NCI-H146 treated with DMSO at 0.1 percent for 48 hours (cell line): ENCODE data around the gene RARA.
"Not testable (repeated sequence)": the region's sequence is repeated elsewhere in the genome, so short reads cannot be mapped to it uniquely, and the experiment has no call there.

Source experiments
- DNase-seq: peaks from one replicate; lab custom pipeline; 2025; ENCODE audit not compliant: unreplicated experiment; lab: John Stamatoyannopoulos, UW

RARA gene

DNA sequence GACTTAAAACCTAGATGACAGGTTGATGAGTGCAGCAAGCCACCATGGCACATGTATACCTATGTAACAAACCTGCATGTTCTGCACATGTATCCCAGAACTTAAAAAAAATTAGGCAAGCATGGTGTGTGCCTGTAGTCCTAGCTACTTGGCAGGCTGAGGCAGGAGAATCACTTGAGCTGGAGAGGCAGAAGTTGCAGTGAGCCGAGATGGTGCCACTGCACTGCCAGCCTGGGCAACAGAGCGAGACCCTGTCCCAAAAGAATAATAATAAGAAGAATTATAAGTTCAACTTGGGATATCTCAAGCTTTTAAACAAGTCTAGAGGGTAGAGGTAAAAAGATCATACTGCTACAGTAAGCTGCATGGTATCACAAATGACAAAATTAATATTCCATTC lies 11.5 kb upstream of the RARA start:
- no peak for DNase-seq

DNA sequence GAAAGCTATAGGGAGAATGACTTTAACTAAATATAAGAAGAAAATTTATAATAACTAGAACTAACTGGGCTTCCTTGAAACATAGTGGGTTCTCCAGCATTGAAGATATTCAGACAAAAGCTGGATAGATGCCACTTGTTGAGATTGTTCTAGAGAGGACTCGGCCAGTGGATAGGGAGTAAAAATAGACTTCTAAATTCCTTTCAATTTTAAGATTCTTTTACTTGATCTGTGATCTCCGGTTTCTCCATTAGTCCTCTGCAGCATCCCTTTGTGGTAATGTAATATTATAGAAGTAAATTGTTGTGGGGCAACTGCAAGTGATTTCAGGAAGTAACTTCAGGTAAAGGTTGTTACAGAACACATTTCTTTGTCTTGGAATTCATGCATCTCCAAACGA lies 10.3 kb upstream of the RARA start:
- DNase-seq, result no peak

DNA sequence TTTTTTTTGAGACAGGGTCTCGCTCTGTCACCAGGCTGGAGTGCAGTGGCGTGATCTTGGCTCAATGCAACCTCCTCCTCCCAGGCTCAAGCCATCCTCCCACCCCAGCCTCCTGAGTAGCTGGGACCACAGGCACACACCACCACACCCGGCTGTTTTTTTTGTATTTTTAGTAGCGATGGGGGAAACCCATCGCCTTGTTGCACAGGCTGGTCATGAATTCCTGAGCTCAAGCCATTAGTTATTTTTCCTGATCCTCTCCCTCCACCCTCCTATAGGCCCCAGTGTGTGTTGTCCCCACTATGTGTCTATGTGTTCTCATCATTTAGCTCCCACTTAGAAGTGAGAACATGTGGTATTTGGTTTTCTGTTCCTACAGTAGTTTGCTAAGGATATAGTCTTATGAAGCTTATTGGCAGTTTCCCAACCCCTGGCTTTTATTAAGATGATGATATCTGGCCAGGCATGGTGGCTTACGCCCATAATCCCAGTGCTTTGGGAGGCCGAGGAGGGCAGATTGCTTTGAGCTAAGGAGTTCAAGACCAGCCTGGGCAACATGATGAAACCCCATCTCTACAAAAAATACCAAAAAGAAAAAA lies 9.7 kb upstream of the RARA start:
- DNase-seq, result not testable (repeated sequence)

DNA sequence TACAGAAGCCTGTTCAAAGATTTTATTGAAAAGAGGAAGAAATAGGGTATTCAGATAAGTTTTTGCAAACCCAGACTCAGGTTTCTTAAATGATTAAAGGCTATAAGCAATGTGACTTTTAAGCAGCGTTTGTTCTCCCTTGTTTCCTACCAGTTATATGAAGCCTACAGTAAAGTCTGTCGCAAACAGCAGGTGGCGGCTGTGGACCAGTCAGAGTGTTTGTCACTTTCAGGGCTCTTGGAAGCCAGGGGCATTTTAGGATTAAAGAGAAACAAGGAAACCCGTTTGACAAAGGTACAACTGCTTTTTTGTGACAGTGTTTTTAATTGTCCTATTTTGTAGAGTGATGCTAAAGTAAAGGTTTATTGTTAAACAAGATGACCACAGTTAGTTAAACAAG lies 7.7 kb upstream of the RARA start:
- no peak for DNase-seq

DNA sequence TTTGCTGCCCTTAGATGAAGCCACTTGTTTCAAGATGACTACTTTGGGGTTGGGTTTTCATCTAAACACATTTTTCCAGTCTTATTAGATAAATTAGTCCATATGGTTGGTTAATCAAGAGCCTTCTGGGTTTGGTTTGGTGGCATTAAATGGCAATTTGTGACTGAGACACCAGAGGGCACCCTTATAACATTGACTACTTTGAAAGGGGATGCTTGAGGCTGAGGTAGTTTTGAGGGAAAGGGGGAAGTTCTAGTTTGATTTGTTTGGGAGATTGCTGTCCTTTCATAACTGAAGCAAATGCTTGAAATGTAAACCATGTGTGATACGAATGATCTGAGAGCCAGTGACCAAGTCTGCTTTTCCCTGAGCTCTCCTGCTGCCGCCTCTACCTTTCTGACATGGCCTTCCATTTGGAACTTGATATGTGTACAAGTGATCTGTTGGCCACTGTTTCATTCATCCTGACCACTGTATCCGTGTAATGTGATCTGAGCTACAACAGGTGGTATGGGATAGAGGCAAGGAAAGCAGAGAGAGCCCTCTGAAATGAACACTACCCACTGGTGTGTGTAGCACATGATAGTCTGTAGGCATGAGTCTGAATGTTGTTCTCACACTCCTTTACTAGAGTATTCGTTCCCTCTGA lies 5.8 kb upstream of the RARA start:
- no peak for DNase-seq

DNA sequence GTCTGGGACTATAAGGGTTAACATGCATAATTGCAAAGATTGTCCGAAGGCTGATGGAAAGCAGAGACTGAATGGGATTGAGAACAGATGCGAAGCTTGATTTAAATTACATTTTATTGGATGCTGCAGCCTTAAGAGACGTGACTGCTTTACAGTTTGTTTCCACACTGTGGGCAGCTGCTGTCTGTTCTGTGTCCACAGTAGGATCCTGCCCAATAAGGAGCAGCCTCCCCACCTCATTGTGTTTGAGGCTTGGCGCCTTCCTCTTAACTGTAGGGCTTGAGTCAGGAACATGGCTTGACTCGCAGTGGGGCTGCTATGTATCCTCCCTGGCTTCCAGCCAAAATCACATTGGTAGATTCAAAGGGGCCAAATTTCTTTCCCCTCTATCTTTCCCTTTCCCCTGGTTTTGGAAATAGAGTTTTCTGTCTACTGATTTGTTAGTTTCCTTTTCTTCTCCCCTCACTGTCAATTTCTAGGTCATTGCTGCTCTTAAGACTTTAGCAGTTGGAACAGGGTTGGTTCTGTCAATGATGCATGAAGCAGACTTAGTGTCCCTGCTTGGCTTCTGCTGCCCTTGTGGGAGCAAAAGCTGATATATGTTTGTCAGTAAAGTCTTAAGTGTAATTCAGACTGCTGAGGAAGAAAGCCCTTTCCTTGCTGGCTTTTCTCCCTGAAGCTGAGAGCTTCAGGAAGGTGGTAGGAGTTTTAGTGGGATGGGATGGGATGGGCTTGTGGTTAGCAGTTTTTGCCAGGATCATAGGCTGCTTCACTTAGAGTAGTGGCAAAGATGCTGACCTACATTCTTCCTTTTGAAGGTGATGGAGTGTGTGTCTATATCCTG lies 5.0 kb upstream of the RARA start:
- no peak for DNase-seq

DNA sequence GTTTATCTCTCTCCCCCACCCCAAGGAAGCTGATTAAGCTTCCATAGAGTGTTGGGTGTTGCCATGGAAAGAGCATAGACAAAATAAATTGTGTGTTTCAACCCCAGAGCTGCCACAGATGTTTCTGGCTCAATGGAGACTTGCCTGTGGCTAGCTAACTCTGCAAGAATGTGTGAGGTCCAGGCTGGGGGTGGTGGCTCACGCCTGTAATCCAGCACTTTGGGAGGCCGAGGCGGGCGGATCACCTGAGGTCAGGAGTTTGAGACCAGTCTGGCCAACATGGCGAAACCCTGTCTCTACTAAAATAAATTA lies 4.5 kb upstream of the RARA start:
- DNase-seq, result not testable (repeated sequence)

DNA sequence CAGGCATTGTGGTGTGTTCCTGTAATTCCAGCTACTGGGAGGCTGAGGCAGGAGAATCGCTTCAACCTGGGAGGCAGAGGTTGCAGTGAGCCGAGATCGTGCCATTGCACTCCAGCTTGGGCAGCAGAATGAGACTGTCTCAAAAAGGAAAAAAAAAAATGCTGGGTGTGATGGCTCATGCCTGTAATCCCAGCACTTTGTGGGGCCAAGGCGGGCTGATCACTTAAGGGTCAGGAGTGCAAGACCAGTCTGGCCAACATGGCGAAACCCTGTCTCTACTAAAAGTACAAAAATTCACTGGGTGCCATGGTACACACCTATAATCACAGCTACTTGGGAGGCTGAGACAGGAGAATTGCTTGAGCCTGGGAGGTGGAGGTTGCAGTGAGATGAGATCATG lies 4.1 kb upstream of the RARA start:
- not testable (repeated sequence) for DNase-seq

DNA sequence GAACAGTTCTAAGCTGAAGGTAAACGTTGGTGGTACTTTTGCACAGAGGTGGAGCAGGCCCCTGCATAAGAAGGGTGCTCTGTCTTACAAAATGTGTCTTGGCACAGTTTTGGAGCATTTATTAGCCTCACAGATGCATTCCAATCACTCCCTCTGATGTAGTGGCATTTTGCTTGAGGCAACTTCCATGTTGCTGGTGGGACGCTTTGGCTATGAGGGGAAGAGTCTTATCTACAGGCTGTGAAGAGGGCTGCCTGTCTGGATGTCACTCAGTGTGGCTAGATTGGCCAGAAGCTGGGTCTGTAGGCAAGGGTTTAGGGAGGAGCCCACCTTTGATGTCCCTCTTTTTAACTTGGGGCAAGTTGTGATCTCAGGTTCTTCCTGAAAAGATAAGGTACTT lies 2.6 kb upstream of the RARA start:
- DNase-seq, result no peak

DNA sequence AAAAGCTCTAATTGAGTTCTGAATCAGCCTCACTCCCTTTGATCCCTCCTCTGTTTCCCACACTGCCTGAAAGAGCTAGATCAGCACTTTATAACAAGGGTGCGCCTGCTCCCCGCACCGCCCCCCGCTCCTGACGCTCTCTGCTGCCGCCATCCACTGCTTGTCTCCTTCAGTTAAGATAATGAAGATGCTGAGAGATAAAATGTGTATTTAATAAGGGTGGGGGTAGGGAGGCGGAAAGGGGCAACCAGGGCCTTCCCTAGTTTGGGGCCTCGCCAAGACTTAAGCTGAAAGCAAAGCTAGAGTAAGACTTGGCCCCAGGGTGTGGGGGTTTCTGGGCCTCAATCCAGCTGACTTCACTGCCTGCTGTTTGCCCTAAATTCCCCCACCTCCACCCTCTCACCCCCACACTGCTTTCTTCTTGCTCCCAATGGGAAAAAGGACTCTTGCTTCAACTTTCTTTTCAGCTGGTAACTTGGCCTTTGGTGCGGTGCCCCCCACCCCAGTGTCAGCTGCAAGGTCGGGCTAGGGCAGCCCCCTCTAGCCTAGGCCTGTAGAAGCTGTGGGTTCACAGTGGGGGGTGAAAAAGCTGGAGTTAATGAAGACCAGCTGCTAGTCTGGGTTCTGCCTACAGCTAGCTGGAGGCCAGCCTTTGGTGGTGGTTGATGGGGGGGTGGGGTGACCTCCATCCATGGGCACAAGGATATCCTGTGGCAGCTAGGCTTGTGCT lies 1.8 kb upstream of the RARA start:
- DNase-seq, result no peak

DNA sequence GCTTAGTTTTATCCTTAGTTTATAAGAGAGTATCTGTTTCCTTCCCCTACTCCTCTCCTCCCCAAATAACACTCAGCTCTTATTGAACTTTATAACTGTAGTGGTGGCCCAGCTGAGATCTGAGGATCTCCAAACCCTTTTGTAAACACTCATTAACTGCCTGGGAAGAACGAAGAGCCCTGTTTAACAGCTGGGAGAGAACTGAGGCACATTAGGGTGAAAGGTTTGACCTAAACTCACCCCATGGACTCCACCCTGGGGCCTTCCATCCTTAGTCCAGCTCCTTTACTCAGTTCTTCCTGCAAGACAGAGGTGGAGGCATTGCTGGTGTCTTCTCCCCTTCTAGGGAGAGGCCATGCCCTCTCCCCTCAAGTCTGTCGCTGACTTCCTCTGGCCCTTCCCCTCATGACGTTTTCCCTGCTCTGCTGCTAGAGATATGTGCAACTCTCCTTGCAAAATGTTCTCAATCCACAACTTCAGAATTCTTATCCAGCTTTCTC lies 1.2 kb upstream of the RARA start:
- no peak for DNase-seq

DNA sequence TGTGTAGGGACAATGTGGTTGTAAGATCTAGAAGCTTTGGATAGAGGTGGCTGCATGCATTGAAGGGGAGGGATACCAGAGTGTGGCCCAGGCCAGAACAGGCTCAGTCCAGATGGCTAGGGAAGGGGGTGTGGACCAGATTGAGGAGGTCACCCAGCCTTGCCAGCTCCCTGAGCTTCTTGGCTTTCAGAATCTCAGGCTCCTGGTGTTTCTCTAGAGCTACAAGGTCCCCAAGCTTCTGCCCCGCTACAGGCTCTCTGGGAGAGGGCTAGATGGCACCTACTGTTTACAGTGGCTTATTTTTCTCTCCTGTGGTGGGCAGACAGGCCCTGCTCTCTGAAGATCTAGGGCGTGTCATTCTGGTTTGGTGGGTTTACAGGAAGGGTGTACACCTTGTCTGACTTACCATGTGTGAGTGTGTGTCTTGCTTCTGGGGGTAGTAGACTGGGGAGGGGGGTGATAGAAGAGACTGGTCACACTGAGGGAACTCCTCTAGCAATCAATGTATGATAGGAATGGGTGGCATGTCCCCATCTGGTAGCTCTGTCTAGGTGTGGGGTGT lies 1.1 kb downstream of the RARA start:
- no peak for DNase-seq

DNA sequence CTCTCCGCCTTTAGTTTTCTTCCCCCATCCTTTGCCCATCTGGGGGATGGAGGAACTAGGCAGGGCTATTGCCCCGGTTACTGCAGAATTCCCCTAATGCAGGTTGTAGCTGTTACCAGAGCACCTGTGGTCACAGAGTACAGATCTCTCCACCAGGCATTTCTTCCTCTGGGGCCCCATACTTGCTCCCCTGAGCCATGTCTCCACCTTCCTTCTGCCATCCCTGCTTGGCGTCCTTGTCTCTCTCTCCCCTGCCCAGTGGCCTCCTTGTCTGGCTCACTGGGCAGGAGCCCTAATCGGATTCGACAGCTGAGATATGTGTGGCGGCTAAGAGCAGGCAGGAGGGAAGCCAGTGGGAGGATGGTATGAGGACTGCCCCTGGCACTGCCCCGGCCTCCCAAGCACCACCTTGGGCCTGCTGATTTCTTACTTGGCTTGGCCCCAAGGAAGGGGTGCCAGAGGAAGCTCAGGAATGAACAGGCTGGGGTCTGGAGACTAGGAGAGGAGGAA lies 2.0 kb downstream of the RARA start:
- DNase-seq, result no peak

DNA sequence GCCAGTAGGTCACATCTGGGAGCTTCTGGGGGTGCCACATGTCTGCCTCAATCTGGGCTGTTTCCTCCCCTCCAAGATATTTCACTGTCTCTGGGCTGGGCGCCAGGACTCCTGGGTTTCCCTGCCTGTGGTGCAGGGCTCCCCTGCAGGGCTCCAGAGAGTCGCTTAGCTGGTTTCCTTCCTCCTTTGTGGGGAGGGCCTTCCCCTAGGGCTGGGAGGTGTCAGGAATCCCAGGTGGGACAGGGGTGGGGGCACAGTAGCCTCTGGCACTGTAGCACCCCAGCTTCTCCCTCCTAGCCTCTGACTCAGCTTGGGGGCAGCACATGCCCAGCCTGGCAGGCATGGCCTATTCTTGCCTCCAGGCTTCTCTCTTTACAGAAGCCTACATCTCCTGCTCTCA lies 2.6 kb downstream of the RARA start:
- no peak for DNase-seq

DNA sequence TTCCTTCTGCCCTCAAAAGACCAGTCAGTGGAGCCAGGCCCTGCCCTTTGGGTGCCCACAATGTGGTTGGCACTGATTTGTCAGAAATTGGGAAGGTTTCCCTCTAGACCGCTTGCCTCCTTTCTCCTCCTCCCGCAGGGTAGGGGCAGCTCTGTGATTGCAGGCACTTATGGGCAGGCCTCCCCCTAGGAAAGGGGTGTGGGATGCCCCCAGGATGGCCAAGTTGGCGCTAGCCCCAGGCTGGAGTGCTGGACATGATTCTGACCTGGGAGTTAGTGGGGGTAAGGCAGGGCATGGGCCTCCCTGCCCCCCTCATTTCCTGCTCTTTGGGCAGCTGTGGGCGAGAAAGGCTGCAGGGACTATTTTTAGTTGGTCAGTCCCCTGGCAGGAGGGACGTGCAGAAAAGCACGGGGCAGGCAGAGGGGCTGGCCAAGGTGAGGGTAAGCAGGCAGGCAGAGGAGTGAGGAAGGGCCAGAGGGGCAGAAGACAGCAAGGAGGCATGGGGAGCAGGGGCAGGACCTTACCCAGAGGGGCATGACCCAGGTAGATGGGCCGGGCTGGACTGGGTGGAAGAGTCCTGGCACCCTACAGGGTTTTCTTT lies 3.3 kb downstream of the RARA start:
- DNase-seq, result no peak

DNA sequence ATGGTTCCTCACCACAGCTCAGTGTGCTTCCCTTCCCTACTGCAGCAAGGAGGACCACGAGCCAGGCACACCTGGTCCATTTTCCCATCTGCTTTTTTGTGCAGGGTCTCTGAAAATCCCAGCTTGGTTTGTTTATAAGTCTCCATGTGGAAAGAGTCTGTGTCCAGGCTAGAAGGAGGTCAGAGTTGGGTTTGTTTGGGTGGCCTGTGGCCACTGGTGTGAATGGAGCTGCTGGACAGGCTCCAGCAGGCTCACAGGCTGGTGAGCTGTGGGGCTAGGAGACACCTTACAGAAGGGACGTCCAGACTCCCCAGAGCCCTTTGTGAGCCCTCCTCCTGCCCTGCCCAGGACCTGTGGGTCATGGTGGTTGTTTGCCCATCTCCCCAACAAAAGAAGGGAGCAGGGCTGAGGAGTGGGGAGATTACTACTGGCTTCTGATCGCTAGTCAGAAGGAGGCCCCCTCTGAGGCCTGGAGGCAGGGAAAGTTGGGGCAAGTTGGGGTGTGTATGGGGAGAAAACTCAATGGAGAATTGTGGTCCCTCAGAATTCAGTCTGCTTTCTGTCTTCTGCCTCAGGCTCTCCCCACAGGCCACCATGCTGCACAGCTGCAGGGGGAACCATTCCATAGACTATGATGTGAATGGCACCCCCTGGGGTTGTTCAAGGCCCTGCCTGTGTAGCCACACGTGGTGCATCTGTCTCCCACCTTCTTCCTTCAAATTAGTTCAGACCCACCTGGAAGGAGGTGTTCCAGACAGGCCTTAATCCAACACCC lies 4.1 kb downstream of the RARA start:
- no peak for DNase-seq

DNA sequence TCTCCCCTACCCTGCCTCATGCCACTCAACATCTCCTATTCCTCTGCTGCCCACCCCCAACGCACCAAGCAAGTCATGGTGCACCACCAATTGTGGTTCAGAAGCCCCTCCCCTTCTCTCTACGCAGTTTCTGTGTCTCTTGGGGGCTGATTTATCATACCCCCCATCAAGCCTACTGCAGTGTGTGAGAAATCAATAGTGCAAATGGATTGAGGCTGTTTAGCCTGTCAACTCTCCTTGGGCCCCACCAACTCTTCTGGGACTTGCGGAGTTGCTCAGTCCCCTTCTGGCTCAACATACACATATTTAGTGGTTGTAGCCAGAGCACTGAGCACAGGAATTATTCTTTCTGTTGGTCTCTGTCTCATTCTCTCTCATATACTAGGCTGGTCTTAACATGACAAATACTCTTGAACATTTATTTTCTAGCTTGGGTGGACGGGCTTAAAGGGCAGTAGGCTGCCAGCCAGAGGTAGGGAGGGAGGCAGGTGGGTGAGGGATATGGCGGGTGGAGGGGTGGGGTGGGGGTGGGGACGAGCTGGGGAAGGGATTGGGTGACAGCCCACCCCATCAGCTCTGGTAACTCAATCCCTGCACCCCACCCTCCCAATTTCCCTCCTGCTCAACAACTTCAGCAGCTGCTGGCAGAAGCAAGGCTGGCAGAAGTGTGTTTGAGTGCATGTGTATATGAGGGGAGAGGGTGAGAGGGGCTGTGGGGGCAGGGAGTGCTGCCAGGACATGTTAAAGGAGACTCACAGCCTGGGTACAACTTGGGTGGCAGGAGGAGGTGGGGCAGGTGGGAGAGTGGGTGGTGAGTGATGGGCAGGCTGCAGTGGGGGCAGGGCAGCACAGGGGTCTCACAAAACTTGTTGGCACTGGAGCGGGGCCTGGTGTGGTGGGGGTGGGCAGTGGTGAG lies 4.9 kb downstream of the RARA start:
- DNase-seq, result no peak

DNA sequence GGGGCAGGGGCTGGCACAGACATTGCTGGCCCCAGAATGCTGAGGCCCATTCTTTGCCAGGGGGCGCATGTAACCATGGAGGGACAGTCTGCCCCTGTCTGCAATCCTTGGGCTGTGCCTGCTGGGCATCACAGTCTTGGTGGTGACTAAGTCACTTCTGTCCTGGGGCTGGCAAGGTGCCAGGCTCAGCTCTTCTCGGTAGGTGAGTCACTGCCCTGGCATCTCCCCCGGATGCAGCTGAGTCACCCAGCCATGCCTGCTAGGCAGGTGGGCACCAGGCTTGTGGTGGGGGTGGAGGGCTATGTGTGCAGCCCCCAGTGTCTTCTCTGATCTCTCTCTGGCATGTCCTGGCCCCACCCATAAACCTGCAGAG lies 5.6 kb downstream of the RARA start:
- DNase-seq, result no peak

DNA sequence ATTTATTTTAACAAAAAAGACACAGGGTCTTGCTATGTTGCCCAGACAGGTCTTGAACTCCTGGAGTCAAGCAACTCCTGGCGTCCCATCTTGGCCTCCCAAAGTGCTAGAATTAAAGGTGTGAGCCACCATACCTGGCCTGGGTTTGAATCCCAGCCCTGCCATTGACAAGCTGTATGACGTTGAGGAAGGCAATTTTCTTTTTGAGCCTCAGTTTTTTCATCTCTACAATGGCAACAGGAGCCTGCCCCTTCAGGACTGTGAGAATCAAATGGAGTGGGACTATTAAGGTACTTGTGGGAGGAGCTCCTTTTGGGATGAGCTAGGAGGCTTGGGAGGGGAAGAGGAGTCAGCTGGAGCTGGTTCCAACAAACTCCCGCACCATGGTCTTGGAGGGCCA lies 6.2 kb downstream of the RARA start:
- DNase-seq, result no peak
